ENCODE measurements around the gene TYMP.

Gene TYMP

GRCh38 chr22:50482107-50483074 lies 47.4 kb downstream of the TYMP start:
- DNase-seq, result no peak

GRCh38 chr22:50481440-50482106 lies 48.2 kb downstream of the TYMP start, which contains the start of gene ADM2:
Gene ADM2, plus strand, starts transcription at chr22:50481543. Its CDS starts 305 bp downstream, at chr22:50481848.
- no peak for DNase-seq

- DNase-seq, result no peak
These were observed 48.8 kb downstream of the TYMP start for GRCh38 chr22:50481045-50481439.

GRCh38 chr22:50479721-50480120 lies 50.1 kb downstream of the TYMP start:
- DNase-seq, result no peak

GRCh38 chr22:50477923-50478322 lies 51.9 kb downstream of the TYMP start:
- no peak for DNase-seq

GRCh38 chr22:50476868-50477267 lies 52.9 kb downstream of the TYMP start:
- DNase-seq, result no peak
